Esophagus squamous epithelium (tissue), 5 donors: ENCODE results near the gene MARCHF2. TPM values are rescaled to one million over a fixed set of nuclear protein-coding genes. Genes with fewer than 3 reads are reported as not detected.
"Not testable (repeated sequence)": the region's sequence is repeated elsewhere in the genome, so short reads cannot be mapped to it uniquely, and the experiment has no call there.

Experiments
- DNase-seq: peaks from one replicate; lab custom pipeline; 2025; lab: John Stamatoyannopoulos, UW
- H3K27ac ChIP-seq, 4 donors: fragments of 200-600 bp; sonication (generic); one replicate each; pipeline ENCODE4 v1.5.1; 2016 to 2019; ENCODE audit warnings: mild to moderate bottlenecking in 1 of 4
- H3K27me3 ChIP-seq, 4 donors: fragments of 200-600 bp; sonication (generic); 1 replicate in 3 of 4; 2 replicates in 1 of 4; pipeline versions ENCODE4 v1.5.1 to v1.6.0; 2017 to 2021; ENCODE audit warnings: antibody characterized with exemption in 1 of 4
- H3K36me3 ChIP-seq, 3 donors: fragments of 200-600 bp; sonication (generic); one replicate each; pipeline ENCODE4 v1.5.1; 2016 to 2019
- H3K4me1 ChIP-seq, 3 donors: fragments of 200-600 bp; sonication (generic); one replicate each; pipeline ENCODE4 v1.5.1; 2017 to 2019
- H3K4me3 ChIP-seq, 4 donors: fragments of 200-600 bp; sonication (generic); 1 replicate in 3 of 4; 2 replicates in 1 of 4; pipeline ENCODE4 v1.5.1; 2016 to 2019; ENCODE audit warnings: mild to moderate bottlenecking in 2 of 4, moderate library complexity in 1 of 4
- H3K9me3 ChIP-seq, 3 donors: fragments of 200-600 bp; sonication (generic); one replicate each; pipeline ENCODE4 v1.5.1; 2016 to 2019
- CTCF ChIP-seq, 6 experiments: fragments of 450-650 bp in 4 of 6; fragments of 200-600 bp in 2 of 6; sonication (generic) in 2 of 6; IDR thresholded peaks; one replicate each; pipeline ENCODE4 v1.5.1; 2016 to 2019; ENCODE audit warnings: antibody characterized with exemption in 6 of 6, mild to moderate bottlenecking in 4 of 6, moderate library complexity in 4 of 6
- POLR2A ChIP-seq, 4 donors: fragments of 450-650 bp; IDR thresholded peaks; one replicate each; pipeline ENCODE4 v1.6.1; 2017; ENCODE audit warnings: antibody characterized with exemption in 4 of 4, mild to moderate bottlenecking in 4 of 4, moderate library complexity in 3 of 4
- WGBS, 2 donors: methylation state at CpG; one replicate each; pipeline ENCODE4 v1.1.5; 2018; 5-methylcytosine and 5-hydroxymethylcytosine counted together
- intact Hi-C: fragments of 100-400 bp; cut with DNase I; formaldehyde crosslinking; loops from one replicate; pipeline ENCODE4 v1.15.0; 2022
- total RNA-seq, 4 donors: library from RNA; depleted of rRNA; stranded (reverse); fragments of >200 nt; gene quantifications; one replicate each; pipeline ENCODE4 v1.1.0, GENCODE V29; 2016
- donor health status: DM: yes; HTN: yes; CAD: no.

Gene MARCHF2
- total RNA-seq, 4 donors from 2014 or later: 34.5 to 78.9 (median 61.7) TPM

GRCh38 chr19:8429044-8429443 is 15.9 kb downstream of the MARCHF2 start:
- 91 to 95% methylated on average over 6 of the region's 6 CpGs for WGBS, 2 donors
- Histone ChIP-seq H3K36me3 (peaks cover 5 to 63% (median 5%) of the 10 kb centered on the region in 3 donors), H3K4me1 (peaks cover 0 to 13% (median 10%) of the 10 kb centered on the region in 3 donors), H3K9me3 (no peaks in the 10 kb centered on the region), H3K27ac (no peak overlapping the region), H3K4me3 (no peak overlapping the region), H3K27me3 (no peaks in the 10 kb centered on the region)
- TF ChIP-seq POLR2A (IDR thresholded peaks at IDR 0.05): no peak
- TF ChIP-seq CTCF (IDR thresholded peaks at IDR 0.05): no peak
- intact Hi-C loops: no loop called here
- DNase-seq: no peak

GRCh38 chr19:8429826-8430225 is 16.7 kb downstream of the MARCHF2 start:
- TF ChIP-seq POLR2A (IDR thresholded peaks at IDR 0.05): no peak
- TF ChIP-seq CTCF (IDR thresholded peaks at IDR 0.05): no peak
- H3K36me3 ChIP-seq: peaks cover 5 to 63% (median 5%) of the 10 kb centered on the region in 3 donors
- no peak overlapping the region for H3K27ac ChIP-seq
- peaks cover 0 to 12% (median 12%) of the 10 kb centered on the region in 3 donors for H3K4me1 ChIP-seq
- H3K9me3 ChIP-seq: no peaks in the 10 kb centered on the region
- intact Hi-C loops: no loop called here
- WGBS, 2 donors: 85 to 92% methylated on average over 6 of the region's 6 CpGs
- no peak overlapping the region for H3K4me3 ChIP-seq
- no peaks in the 10 kb centered on the region for H3K27me3 ChIP-seq
- DNase-seq: no peak

DNA sequence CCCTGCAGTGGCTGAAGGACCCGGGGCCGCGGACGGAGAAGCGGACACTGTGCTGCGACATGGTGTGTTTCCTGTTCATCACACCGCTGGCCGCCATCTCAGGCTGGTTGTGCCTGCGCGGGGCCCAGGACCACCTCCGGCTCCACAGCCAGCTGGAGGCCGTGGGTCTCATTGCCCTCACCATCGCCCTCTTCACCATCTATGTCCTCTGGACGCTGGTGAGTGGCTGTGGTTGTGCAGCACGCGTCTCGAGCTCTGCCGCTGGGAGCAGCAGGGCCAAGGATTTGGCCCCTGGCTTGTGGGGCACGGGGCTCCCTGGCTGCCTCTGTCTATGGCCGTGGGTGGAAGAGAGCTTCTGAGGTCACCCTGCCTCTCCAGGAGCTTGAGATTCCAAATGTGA is 17.5 kb downstream of the MARCHF2 start:
- Histone ChIP-seq H3K9me3 (no peaks in the 10 kb centered on the region), H3K27me3 (no peaks in the 10 kb centered on the region), H3K4me1 (peaks cover 0 to 12% (median 12%) of the 10 kb centered on the region in 3 donors), H3K27ac (no peak overlapping the region), H3K4me3 (no peak overlapping the region), H3K36me3 (peaks cover 5 to 63% (median 5%) of the 10 kb centered on the region in 3 donors)
- intact Hi-C loops: no loop called here
- no peak for DNase-seq
- WGBS, 2 donors: 87 to 96% methylated on average over 8 to 9 of the region's 20 CpGs
- TF ChIP-seq POLR2A (IDR thresholded peaks at IDR 0.05) (no peak), CTCF (IDR thresholded peaks at IDR 0.05) (no peak)

GRCh38 chr19:8438236-8438635 is 25.1 kb downstream of the MARCHF2 start:
- TF ChIP-seq POLR2A (IDR thresholded peaks at IDR 0.05) (no peak), CTCF (IDR thresholded peaks at IDR 0.05) (no peak)
- DNase-seq: no peak
- Histone ChIP-seq H3K4me1 (peaks cover 0 to 29% (median 12%) of the 10 kb centered on the region in 3 donors), H3K36me3 (peaks cover 0 to 29% (median 0%) of the 10 kb centered on the region in 3 donors), H3K4me3 (no peak overlapping the region), H3K27me3 (no peaks in the 10 kb centered on the region), H3K27ac (no peak overlapping the region), H3K9me3 (no peaks in the 10 kb centered on the region)
- 97 to 100% methylated on average over 1 to 6 of the region's 12 CpGs for WGBS, 2 donors
- intact Hi-C loops: no loop called here

GRCh38 chr19:8441725-8442544 is 28.8 kb downstream of the MARCHF2 start:
- H3K36me3 ChIP-seq: peaks cover 0 to 26% (median 7%) of the 10 kb centered on the region in 3 donors
- intact Hi-C loops: no loop called here
- TF ChIP-seq CTCF (IDR thresholded peaks at IDR 0.05) (no peak), POLR2A (IDR thresholded peaks at IDR 0.05) (no peak)
- H3K9me3 ChIP-seq: no peaks in the 10 kb centered on the region
- 68 to 76% methylated on average over 5 of the region's 6 CpGs for WGBS, 2 donors
- H3K4me1 ChIP-seq: peaks cover 13 to 42% (median 16%) of the 10 kb centered on the region in 3 donors
- H3K4me3 ChIP-seq: no peak overlapping the region
- DNase-seq: no peak
- H3K27ac ChIP-seq: peak overlapping the region in 1 of 4 donors; percentile 31
- no peaks in the 10 kb centered on the region for H3K27me3 ChIP-seq

- H3K27me3 ChIP-seq, DNase-seq, intact Hi-C loops, H3K9me3 ChIP-seq: not testable (repeated sequence)
- Histone ChIP-seq H3K4me1 (peaks cover 28 to 60% (median 35%) of the 10 kb centered on the region in 3 donors), H3K4me3 (peak overlapping the region; percentile 73 to 93 (median 84)), H3K36me3 (peaks cover 0 to 17% (median 7%) of the 10 kb centered on the region in 3 donors), H3K27ac (peak overlapping the region; percentile 95 to 98 (median 97))
- WGBS, 2 donors: 26% methylated on average over 21 to 32 of the region's 32 CpGs
Observed at GRCh38 chr19:8444140-8444676, 31.1 kb downstream of the MARCHF2 start.
